RPMI7951 (cell line): ENCODE data around the gene PLCD3. TPM values are rescaled to one million over a fixed set of nuclear protein-coding genes. Genes with fewer than 3 reads are reported as not detected.

Experiments used
- DNase-seq: peaks from one replicate; pipeline ENCODE4 v3.0.0-alpha.2; 2012; ENCODE audit warnings: low read depth
- total RNA-seq: library from RNA; depleted of rRNA; stranded (reverse); fragments of >200 nt; shearing (Covaris generic); gene quantifications from 2 replicates; pipeline ENCODE4 v1.2.3, GENCODE V29; 2014; rRNA removed

Gene PLCD3
- 11.7 and 15.3 TPM in 2 replicates for total RNA-seq

DNA sequence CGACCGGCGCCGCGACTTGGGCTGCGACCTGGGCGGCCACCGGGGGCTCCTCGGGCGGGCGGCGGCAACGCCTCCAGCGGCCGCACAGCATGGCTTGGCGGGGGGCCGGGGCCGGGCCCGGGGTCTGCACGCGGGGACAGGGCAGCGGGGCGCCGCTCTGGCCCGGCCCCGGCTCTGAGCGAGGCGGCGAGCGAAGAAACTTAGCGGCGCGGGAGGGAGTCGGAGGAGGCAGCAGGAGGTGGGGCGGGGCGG, at the start of gene PLCD3:
TSS of gene PLCD3 (minus strand) at position 196 of the 252 bp plus-strand sequence. CDS start at position 91, 105 bp downstream.
- no peak for DNase-seq

- no peak for DNase-seq
Measured at GRCh38 chr17:45177563-45177962, 45.2 kb upstream of the PLCD3 start.

DNA sequence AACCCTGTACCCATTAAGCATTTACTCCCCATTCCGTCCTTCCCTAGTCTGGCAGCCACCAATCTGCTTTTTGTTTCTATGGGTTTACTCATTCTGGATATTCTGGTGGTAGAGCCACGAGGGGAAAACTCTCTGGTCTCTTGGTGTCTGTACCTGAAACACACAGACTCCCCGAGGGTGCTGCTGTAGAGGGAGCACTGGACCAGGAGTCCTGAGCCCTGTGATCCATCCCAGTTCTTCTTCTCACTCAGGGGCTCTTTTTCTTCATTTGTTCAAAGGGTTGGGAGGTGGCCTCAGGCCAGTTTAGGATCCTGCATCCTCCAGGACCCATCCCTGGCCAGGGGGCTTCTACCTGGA, 43.4 kb upstream of the PLCD3 start:
- DNase-seq, result no peak

DNA sequence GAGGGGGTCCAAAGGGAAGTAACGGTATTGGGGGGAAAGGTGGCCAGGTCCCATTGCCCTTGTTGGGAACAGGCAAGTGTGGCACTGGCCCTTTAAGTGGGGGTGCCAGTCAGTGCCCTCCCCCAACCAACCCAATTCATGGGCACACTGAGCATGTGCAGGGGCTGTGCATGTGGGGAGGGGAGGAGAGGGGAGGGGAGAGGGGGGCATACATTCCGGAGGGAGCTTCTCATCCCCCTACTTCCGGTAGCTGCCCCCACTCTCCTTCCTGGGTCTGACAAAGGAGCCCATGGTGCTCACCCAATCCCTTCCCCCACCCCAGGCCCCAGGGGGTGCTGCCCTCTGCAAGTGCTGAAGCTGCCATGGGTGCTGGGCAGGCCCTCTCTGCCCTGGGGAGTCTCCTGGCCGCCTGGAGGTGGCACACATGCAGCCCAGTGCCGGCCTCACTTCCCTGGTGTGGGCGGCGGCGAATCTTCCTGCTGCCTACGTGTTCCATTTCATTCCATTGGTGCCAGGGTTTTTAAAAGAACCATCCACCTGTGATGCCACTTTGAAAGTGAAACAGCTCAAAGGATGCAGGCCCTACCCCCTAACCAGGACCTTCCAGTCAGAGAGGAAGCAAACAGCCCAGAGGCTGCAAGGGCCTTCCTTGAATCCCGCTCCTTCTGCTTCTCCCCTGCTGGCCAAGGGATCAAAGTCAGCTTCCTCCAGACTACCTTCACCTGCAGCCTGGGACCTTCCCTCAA, 40.4 kb upstream of the PLCD3 start:
- peak; percentile 85 for DNase-seq

DNA sequence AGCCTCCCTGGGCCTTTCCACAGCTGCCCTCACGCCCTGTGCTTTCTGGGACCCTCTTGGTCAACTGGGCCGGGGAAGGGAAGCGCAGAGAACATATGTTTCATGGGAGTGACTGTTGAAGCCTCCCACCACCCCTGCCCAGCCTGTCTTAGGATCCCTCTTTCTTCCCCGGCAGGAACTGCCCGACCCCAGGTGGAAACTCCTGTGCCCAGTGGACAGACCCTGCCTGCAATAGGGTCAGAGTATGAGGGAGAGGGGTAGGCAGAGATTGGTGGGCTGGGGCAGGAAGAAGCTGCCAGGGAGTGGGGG, 39.9 kb upstream of the PLCD3 start:
- no peak for DNase-seq

DNA sequence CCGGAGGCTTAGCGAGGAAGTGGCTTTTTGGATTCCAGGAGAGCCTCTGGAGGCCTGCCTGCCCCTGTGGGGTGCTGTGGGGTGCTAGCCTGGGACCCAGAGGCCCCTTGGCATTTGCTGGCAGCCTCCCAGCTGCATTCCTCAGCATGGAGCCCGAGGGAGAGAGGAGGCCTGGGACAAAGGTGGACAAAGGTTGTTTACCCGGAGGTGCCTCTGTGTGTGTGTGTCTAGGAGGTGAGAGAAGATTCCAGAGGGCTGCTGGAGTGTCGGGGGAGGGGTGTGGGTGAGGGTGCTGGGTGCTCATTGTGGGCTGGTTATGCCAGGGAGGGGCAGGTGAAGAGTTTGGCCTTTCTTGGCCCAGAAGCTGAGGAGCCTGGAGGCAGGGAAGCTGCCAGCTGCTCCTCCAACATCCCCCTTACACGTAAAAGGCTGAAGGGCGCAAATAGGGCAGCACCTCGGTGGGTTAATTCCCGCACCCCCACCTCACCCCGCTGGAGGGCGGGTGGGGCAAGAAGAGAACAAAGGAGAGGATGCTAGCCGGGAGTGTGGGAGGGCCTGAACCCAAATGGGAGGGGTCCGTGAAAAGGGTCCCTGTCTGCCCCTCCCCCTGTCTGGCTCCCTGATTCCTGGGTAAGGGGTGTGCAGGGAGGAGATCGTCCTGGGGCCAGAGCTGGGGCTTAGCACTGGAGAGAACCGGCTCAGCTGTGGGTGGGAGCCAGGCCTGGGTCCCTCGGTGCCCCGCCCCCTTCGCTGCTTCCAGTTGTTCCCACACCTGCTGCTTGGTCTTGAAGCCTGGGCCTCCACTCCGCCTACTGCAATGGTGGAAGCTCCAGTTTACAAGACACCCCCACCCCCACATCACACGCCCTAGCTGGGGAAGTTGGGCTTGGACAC, 39.3 kb upstream of the PLCD3 start:
- peak; percentile 48 for DNase-seq

GRCh38 chr17:45170931-45171337, 38.6 kb upstream of the PLCD3 start:
- DNase-seq, result peak; percentile 85

- DNase-seq, result no peak
Measured at GRCh38 chr17:45170280-45170930, 38.1 kb upstream of the PLCD3 start.

DNA sequence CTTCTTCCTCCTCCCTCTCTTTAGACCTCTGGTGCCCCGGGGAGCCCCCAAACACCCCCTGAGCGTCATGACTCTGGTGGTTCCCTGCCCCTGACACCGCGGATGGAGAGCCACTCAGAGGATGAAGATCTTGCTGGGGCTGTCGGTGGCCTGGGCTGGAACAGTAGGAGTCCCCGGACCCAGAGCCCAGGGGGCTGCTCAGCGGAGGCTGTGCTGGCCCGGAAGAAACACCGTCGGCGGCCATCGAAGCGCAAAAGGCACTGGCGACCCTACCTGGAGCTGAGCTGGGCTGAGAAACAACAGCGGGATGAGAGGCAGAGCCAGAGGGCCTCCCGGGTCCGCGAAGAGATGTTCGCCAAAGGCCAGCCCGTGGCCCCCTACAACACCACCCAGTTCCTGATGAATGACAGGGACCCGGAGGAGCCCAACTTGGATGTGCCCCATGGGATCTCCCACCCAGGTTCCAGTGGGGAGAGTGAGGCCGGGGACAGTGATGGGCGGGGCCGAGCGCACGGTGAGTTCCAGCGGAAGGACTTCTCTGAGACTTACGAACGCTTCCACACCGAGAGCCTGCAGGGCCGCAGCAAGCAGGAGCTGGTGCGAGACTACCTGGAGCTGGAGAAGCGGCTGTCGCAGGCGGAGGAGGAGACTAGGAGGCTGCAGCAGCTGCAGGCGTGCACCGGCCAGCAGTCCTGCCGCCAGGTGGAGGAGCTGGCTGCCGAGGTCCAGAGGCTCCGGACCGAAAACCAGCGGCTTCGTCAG, 36.9 kb upstream of the PLCD3 start:
- no peak for DNase-seq

- no peak for DNase-seq
Measured at GRCh38 chr17:45164734-45165269, 32.5 kb upstream of the PLCD3 start.

- no peak for DNase-seq
Measured at GRCh38 chr17:45162025-45162687, 29.8 kb upstream of the PLCD3 start.

DNA sequence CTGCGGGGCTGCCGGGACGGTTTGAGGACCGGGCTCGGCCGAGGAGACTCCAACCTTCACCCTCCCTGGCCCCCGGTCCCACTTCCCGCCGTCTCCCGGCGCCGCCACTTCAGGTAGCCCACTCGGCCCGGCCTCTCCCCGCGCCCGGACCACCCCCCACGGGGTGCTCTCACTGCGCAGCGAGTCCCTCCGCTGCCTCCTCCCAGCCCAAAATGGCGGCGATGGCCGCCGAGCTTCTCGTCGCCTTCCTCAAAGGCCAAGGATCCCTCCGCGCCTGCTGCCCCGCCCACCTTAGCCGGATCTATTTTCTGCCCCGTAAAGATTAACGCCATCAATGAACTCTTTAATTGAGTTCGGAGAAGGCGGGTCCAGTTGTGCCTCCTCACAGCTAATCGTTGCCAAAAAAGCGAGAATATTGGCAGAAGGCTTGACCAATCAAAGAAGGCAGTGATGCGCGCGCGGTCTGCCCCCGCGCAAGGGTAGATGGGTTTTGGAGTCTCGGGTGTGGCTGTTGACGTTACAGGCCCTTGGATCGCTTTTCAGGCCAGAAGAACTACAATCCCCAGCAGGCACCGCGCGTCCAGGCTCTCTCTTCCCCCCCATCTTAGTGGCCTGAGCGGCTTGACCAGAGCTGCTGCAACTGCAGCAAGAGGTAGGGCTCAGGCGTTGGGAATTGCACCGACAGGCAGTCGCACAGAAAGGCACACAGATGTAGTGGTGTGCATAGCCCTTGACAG, 29.1 kb upstream of the PLCD3 start, which contains the start of gene HEXIM2:
TSS of gene HEXIM2 (plus strand) at position 588 of the 737 bp plus-strand sequence. CDS start 919 bp downstream, outside the sequence.
- peak; percentile 99 for DNase-seq

- peak; percentile 56 for DNase-seq
Measured at GRCh38 chr17:45160447-45161287, 28.4 kb upstream of the PLCD3 start.

GRCh38 chr17:45156242-45156641, 23.9 kb upstream of the PLCD3 start:
- no peak for DNase-seq

DNA sequence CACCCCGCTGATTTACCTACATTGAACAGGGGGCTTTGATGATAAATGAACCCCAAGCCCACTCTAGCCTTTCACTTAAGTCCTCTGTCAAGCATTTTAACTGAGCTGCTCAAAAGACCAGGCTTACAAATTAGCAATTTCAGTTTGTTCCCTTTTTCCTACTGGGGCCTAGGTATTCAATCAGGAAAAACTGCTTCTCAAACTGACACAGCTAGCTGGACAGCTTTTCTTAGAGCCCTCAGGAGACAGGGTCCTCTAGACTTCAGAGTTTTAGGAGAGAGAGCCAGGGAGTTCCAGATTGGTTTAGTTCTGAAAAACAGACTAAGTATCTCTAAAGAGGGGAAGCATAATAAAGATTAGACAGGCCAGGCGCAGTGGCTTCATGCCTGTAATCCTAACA, 23.2 kb upstream of the PLCD3 start:
- no peak for DNase-seq

- DNase-seq, result no peak
Measured at GRCh38 chr17:45155029-45155428, 22.7 kb upstream of the PLCD3 start.

- DNase-seq, result no peak
Measured at GRCh38 chr17:45150911-45151809, 18.8 kb upstream of the PLCD3 start.
